Left ventricle myocardium inferior (tissue), 1 donor: ENCODE data around the gene EMC7. TPM values are rescaled to one million over a fixed set of nuclear protein-coding genes. Genes with fewer than 3 reads are reported as not detected.

Source experiments
- DNase-seq: peaks from one replicate; pipeline ENCODE4 v3.0.0-alpha.2; 2020
- H3K27ac ChIP-seq: fragments of 200-600 bp; replicated peaks from 2 replicates; pipeline ENCODE4 v1.8.0; 2021
- H3K27me3 ChIP-seq: fragments of 200-600 bp; 2 replicates; pipeline ENCODE4 v1.8.0; 2021; ENCODE audit warnings: low read depth
- H3K36me3 ChIP-seq: fragments of 200-600 bp; 2 replicates; pipeline ENCODE4 v1.8.0; 2021
- H3K4me1 ChIP-seq: fragments of 200-600 bp; 2 replicates; pipeline ENCODE4 v1.8.0; 2021
- H3K4me3 ChIP-seq: fragments of 200-600 bp; 2 replicates; pipeline ENCODE4 v1.8.0; 2021; ENCODE audit warnings: mild to moderate bottlenecking, moderate library complexity
- H3K9me3 ChIP-seq: fragments of 200-600 bp; replicated peaks from 2 replicates; pipeline ENCODE4 v1.8.0; 2021
- CTCF ChIP-seq: fragments of 200-600 bp; IDR thresholded peaks from 2 replicates; pipeline ENCODE4 v1.8.0; 2021; ENCODE audit warnings: antibody characterized with exemption, mild to moderate bottlenecking, borderline replicate concordance
- intact Hi-C: fragments of 100-400 bp; cut with micrococcal nuclease; formaldehyde crosslinking; loops from one replicate; pipeline ENCODE4 v1.11.0; 2022
- total RNA-seq: library from RNA; stranded (reverse); fragmentation: NEBNext Ultra II Directional; extraction: Animal tissue kit (Norgen Biotek cat#: 25700); gene quantifications from one replicate; pipeline ENCODE4 v1.2.1, GENCODE V29; 2021
- donor health status: DM: no; HTN: yes; CAD: no; lungs with severe emphysema.

EMC7 gene
- total RNA-seq, 1 donor from 2014 or later = 56.5 TPM

- no peak overlapping the region for H3K27ac ChIP-seq
- DNase-seq = no peak
- TF ChIP-seq CTCF = no peak
- H3K4me1 ChIP-seq = no peaks in the 10 kb centered on the region
- no peaks in the 10 kb centered on the region for H3K36me3 ChIP-seq
- H3K9me3 ChIP-seq = no peaks in the 10 kb centered on the region
- intact Hi-C loops = no loop called here
- no peak overlapping the region for H3K4me3 ChIP-seq
- H3K27me3 ChIP-seq = no peaks in the 10 kb centered on the region
Measured at GRCh38 chr15:34065261-34065660, 36.4 kb downstream of the EMC7 start.

- H3K4me1 ChIP-seq = no peaks in the 10 kb centered on the region
- H3K27ac ChIP-seq = no peak overlapping the region
- no peaks in the 10 kb centered on the region for H3K36me3 ChIP-seq
- H3K27me3 ChIP-seq = no peaks in the 10 kb centered on the region
- no peak overlapping the region for H3K4me3 ChIP-seq
- H3K9me3 ChIP-seq = no peaks in the 10 kb centered on the region
- no peak for DNase-seq
- TF ChIP-seq CTCF = no peak
- intact Hi-C loops = loop anchor here (5.0 kb wide), 1 partner anchor 148 kb away; the partner anchor contains the start of gene KATNBL1
Measured at GRCh38 chr15:34064438-34064837, 37.2 kb downstream of the EMC7 start.

GRCh38 chr15:34059946-34060345, 41.7 kb downstream of the EMC7 start:
- Histone ChIP-seq H3K4me3 (no peak overlapping the region), H3K36me3 (no peaks in the 10 kb centered on the region), H3K27me3 (no peaks in the 10 kb centered on the region), H3K9me3 (no peaks in the 10 kb centered on the region), H3K27ac (no peak overlapping the region), H3K4me1 (no peaks in the 10 kb centered on the region)
- intact Hi-C loops = loop anchor here (5.0 kb wide), 1 partner anchor 152 kb away; the partner anchor contains the start of gene KATNBL1
- no peak for TF ChIP-seq CTCF
- DNase-seq = no peak

GRCh38 chr15:34059476-34059875, 42.2 kb downstream of the EMC7 start:
- H3K4me1 ChIP-seq = no peaks in the 10 kb centered on the region
- TF ChIP-seq CTCF = no peak
- H3K27me3 ChIP-seq = no peaks in the 10 kb centered on the region
- H3K36me3 ChIP-seq = no peaks in the 10 kb centered on the region
- no peak for DNase-seq
- no peak overlapping the region for H3K4me3 ChIP-seq
- no peak overlapping the region for H3K27ac ChIP-seq
- intact Hi-C loops = no loop called here
- no peaks in the 10 kb centered on the region for H3K9me3 ChIP-seq

- Histone ChIP-seq H3K4me1 (no peaks in the 10 kb centered on the region), H3K36me3 (no peaks in the 10 kb centered on the region), H3K4me3 (no peak overlapping the region), H3K9me3 (peaks cover 1% of the 10 kb centered on the region), H3K27ac (no peak overlapping the region), H3K27me3 (no peaks in the 10 kb centered on the region)
- TF ChIP-seq CTCF = no peak
- intact Hi-C loops = no loop called here
- no peak for DNase-seq
Measured at GRCh38 chr15:34056911-34057310, 44.8 kb downstream of the EMC7 start.
